IPS-11a (cell line): ENCODE results near the gene P2RY13.

Source experiments
- H3K4me3 ChIP-seq: one replicate; pipeline ENCODE4 v1.5.1; 2013; ENCODE audit warnings: low read depth, low read length, control low read depth

P2RY13 gene

DNA sequence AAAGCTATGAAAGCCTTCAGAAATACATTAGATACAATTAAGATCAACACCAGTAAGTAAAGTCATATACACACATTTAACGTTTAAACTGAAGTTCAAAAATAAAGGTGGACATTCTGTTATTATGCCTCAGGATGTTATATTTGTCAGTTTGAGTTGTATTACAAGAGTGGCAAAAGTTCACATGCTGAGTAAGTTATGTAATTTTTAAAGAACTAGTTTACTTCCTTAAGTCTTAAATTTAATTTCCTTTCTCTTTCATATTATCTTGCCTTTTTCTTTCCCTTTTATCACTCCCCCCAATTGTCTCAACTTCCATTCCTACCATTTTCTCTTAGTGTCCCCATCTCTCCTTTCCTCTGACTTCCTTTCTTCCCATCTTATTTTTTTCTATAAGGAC lies 7.8 kb downstream of the P2RY13 start:
- H3K4me3 ChIP-seq = no peak overlapping the region

- no peak overlapping the region for H3K4me3 ChIP-seq
Measured at GRCh38 chr3:151320131-151320530, 9.2 kb downstream of the P2RY13 start.

DNA sequence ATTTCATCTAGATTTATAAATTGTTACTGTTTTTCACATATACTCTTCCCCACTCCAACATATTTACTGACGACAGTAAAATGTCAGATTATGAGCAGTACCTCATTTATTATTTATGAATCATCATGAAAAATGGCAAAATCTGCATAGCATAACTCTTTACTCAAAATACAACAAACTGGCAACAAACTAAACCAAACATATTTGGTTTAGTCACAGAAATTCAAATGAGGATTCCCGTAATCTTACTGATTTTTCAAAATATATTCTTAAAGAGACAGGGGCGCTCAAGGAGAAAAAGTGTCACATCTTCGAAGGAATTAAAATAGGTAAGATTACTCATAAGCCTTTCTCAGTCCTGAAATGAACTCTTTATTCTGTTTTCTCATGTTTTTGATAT lies 9.7 kb downstream of the P2RY13 start:
- no peak overlapping the region for H3K4me3 ChIP-seq

GRCh38 chr3:151318991-151319390 lies 10.4 kb downstream of the P2RY13 start:
- H3K4me3 ChIP-seq = no peak overlapping the region

GRCh38 chr3:151318313-151318712 lies 11.0 kb downstream of the P2RY13 start:
- no peak overlapping the region for H3K4me3 ChIP-seq

- H3K4me3 ChIP-seq = no peak within 1 kb of the TSS
Measured at GRCh38 chr3:151316267-151316991, 12.9 kb downstream of the P2RY13 start, which contains the start of gene GPR87. TSS of gene GPR87 (minus strand) at chr3:151316820. CDS start at chr3:151300100, 16,720 bp downstream.

- H3K4me3 ChIP-seq = no peak overlapping the region
Measured at GRCh38 chr3:151315846-151316245, 13.5 kb downstream of the P2RY13 start.

- H3K4me3 ChIP-seq = no peak overlapping the region
Measured at GRCh38 chr3:151315136-151315535, 14.2 kb downstream of the P2RY13 start.

DNA sequence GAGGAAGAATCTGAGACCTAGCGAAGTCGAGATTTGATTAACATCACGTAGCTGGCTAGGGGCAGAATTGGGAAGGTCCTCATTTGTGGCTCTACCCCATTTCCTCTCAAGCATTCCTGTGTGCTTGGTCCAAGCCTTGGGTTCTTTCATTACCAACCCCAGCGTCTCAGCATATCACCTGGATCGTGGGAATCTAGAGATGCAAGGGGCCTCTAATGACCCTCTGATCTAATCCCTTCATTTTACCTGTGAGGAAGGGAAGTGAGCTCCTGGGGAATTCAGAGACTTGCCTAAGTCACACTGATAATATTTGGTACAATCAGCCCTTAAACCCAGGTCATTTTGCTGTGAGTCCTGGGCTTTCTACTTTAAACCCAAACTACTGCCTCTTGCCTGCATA lies 14.8 kb downstream of the P2RY13 start:
- no peak overlapping the region for H3K4me3 ChIP-seq

DNA sequence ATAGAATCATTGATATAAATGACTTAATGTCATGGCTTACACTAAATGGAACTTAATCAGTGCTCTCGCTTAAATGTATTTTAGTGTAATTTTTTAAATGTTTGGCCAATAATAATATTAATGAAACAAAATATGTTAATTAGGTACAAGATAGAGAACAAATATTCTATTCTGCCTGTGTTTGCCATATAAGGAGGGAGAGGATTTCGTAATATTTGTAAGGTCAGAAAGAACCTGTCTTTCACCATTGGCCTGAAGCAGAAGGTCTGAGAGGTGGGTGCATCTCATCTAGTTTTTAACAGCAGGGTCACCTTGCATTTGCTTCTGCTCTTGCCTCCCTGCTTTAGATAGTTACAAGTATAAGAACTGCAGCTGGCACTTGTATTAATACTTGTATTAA lies 15.2 kb downstream of the P2RY13 start:
- H3K4me3 ChIP-seq = no peak overlapping the region

- H3K4me3 ChIP-seq = no peak overlapping the region
Measured at GRCh38 chr3:151312972-151313371, 16.4 kb downstream of the P2RY13 start.

DNA sequence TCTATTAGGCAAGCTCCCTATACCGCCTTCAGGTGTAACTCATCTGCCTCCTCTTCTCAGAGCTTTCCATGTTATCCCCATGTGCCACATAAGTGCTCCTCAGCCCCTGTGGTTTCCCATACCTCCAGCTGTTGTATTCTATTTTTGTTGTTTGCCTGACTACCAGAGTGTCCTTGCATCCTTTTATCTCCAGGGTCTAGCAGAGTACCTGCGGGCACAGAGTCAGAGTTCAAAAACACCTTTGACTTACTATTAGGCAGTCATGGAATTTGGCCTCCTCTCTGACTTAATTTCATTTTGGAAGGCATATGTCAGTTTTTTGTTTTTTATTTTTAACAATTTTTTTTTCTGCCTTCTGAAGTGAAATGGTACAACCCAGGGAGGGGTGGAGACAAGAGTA lies 19.8 kb downstream of the P2RY13 start:
- H3K4me3 ChIP-seq = no peak overlapping the region

- no peak overlapping the region for H3K4me3 ChIP-seq
Measured at GRCh38 chr3:151307583-151308488, 21.5 kb downstream of the P2RY13 start.

GRCh38 chr3:151307131-151307530 lies 22.2 kb downstream of the P2RY13 start:
- H3K4me3 ChIP-seq = no peak overlapping the region

GRCh38 chr3:151306168-151306810 lies 23.1 kb downstream of the P2RY13 start:
- H3K4me3 ChIP-seq = no peak overlapping the region

- no peak overlapping the region for H3K4me3 ChIP-seq
Measured at GRCh38 chr3:151305775-151306151, 23.6 kb downstream of the P2RY13 start.

DNA sequence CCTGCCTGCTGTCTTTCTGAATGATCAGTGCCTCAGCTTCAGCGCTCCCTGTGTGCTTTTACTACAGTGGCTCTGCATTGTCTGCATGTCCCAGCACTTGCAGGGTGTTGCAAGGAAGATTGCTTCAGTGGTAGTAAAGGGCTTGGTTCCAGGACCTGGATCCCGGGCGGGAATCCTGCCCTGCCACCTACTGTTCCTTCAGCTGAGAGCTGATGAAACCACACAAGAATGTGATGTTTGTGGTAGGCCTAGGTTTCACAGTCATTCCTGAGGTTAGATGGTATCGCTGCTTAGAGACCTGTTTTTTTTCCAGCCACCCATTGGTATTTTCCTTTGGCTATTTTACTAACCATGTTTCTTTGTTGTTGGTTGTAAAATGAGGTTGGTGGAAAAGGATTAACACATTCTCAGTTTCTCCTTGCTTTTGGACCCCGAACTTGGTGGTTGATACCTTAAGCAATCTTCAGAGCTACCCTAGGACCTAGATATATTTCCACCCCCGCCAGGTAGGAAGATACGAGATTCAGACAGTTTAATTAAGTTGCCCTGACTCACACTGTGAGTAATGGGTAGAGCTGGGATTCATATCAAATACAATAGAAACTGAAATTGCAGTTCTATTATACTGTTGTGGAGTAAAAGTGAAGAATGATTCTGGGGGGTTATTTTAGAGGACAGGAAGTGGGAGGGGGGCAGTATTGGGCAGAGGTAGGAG lies 24.1 kb downstream of the P2RY13 start:
- no peak overlapping the region for H3K4me3 ChIP-seq

DNA sequence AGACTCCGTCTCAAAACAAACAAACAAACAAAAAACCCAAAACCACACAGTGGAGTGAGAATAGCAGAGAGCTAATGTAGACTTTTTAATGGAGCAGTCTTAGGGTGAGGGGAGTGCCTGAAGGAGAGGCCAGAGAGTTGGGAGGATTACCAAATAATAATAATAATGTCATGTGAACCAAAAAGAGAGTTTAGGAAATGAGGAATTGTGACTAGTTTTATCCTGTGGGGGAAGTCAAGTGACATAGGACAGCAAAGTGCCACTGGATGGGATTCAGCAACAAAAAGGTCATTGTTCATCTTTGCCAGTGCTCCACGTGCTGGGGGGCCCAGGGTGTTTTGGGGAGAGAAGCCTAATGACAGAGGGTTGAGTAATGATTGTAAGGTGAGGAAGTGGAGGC lies 25.6 kb downstream of the P2RY13 start:
- H3K4me3 ChIP-seq = no peak overlapping the region

DNA sequence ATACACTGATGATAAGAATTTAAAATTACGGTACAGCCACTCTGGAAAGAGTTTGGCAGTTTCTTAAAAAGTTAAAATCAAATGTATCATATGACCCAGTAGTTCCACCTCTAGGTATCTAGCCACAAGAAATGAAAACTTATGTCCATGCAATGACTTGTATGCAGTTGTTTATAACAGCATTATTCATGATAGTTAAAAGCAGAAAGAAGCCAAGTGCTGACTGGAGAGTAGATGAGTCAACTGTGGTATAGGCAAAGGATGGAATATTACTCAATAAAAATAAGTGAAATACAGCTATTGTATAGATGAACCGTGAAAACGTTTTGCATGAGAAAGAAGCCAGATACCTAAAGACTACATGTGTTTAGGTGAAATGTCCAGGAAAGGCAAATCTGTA lies 27.6 kb downstream of the P2RY13 start:
- no peak overlapping the region for H3K4me3 ChIP-seq

DNA sequence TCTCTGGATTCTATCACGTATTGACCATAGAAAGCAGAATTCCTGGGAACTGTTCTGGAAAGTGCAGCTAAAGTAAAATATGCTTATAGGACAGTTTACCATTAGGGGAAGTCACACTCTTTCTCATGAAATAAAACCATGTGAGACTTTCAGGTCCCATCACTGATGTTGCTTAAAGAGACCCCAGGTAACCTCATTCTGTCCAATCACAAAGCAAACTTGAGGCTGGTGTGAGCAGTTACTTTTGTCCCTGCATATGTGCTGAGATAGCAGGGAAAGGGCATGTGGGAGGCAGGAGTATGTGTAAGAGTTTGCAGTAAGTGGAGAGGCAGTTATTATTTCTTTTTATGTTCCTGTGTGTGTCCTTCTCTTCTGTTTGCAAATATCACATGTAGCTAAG lies 28.8 kb downstream of the P2RY13 start:
- H3K4me3 ChIP-seq = no peak overlapping the region

GRCh38 chr3:151299006-151299405 lies 30.3 kb downstream of the P2RY13 start:
- H3K4me3 ChIP-seq = no peak overlapping the region
